Endometrium (tissue), 2 donors: ENCODE measurements around the gene LRRC32.
"Not testable (repeated sequence)": the region's sequence is repeated elsewhere in the genome, so short reads cannot be mapped to it uniquely, and the experiment has no call there.

Experiments
- FAIRE-seq: peaks from 2 replicates; lab custom pipeline; 2012; peaks lifted over from hg19 to GRCh38; lab: Jason Lieb, UNC
- donor health status: control.
- donor health status: control.

Gene LRRC32

DNA sequence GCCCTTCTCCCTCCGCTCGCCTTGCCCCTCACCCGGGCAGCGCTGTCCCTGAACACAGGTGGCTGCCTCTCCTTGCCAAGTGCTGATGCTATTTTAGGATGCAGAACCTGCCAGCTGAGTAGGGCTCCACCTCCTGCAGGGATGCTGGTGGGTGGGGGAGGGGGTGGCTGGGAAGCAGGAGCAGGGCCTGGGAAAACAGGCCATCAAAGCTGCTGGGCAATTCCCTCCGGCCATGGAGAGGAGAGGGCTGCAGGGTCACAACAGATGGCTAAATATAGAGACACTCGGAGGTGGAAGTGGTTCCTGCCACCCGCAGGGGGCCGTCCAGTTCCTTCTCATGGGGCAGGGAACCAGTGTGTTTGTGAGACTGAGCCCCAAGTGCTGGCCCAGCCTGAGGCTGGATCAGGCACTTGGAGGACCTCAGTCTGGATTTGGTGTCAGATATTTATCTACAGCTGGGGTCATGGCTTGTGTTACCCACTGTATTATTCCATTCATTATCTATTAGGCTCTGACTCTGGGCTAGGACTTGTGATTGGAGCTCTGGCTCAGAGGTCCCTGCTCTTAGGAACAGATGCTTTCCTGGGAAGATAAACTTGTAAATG, 59.6 kb downstream of the LRRC32 start:
- FAIRE-seq: no peak

DNA sequence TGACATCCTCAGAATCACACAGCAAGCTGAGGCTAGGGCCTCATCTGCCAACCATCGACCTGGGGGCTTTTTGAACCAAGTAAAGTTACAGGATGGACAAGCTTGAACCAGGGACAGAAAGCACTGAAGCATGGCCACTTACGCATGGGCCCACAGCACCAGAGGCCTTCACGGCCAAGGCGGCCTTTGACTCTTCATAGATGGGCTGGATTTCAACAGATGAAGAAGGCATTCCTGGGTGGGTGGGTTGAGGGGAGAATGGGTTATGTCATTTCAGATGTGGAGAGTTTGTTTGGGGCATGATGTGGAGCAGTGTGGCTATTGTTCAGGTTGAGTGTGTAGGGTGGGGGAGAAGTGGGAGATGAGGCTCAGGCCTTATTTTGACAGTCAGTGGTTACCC, 60.2 kb downstream of the LRRC32 start:
- FAIRE-seq: no peak

DNA sequence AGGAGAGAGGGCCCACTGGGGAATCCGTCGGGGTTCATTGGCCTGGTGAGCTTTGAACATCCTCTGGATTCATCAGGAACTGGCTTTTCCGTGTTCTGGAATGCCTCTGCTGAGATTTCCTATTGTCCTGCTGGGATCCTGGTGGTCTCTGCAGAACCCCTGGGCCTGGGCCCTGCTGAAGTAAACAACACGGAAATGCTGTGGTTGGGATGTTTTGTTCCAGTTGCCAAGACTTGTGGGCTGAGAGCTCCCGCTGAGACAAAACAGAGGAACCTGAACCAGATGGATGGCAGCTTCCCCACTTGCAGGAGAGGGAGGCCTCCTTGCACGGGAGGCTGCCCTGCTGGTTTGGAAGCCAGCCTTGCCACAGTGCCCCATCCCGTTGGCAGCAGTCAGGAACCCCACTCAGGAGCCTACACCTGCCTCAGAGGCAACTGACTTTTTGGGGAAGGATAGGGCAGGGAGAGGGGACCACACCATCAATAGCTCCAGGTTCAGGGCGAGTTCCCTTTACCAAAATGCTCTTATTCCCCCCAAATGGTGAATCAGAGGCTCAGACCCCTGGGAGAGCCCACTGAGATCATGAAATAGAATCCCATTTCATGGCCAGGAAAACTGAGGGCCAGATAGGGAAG, 60.7 kb downstream of the LRRC32 start:
- FAIRE-seq: no peak

DNA sequence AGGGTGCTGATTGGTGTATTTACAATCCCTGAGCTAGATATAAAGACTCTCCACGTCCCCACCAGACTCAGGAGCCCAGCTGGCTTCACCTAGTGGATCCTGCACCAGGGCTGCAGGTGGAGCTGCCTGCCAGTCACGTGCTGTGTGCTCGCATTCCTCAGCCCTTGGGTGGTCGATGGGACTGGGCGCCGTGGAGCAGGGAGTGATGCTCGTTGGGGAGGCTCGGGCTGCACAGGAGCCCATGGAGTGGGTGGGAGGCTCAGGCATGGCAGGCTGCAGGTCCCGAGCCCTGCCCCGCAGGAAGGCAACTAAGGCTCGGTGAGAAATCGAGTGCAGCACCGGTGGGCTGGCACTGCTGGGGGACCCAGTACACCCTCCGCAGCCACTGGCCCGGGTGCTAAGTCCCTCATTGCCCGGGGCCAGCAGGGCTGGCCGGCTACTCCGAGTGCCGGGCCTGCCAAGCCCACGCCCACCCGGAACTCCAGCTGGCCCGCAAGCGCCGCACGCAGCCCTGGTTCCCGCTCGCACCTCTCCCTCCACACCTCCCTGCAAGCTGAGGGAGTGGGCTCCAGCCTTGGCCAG, 61.6 kb downstream of the LRRC32 start:
- FAIRE-seq: not testable (repeated sequence)

DNA sequence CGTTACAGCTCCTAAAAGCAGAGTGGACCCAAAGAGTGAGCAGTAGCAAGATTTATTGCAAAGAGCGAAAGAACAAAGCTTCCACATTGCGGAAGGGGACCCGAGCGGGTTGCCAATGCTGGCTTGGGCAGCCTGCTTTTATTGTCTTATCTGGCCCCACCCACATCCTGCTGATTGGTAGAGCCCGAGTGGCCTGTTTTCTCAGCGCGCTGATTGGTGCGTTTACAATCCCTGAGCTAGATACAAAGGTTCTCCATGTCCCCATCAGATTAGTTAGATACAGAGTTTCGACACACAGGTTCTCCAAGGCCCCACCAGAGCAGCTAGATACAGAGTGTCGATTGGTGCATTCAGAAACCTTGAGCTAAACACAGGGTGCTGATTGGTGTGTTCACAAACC, 62.3 kb downstream of the LRRC32 start:
- FAIRE-seq: not testable (repeated sequence)
